Endothelial cell of umbilical vein (primary cell): Measurements from ENCODE around the gene PKNOX1. TPM values are rescaled to one million over a fixed set of nuclear protein-coding genes. Genes with fewer than 3 reads are reported as not detected.

Experiments
- BruUV-seq: library from RNA; stranded (reverse); fragments of 400-500 nt; replicated peaks from 2 replicates; lab custom pipeline; 2021; lab: Mats Ljungman, UMichigan
- CTCF ChIA-PET: fragments of 300-600, 350-600 bp; sonication (Branson Sonifier 250); formaldehyde crosslinking; loops from one replicate; lab custom pipeline; 2021; ENCODE audit warnings: antibody characterized with exemption, inconsistent platforms; lab: Charles Lee
- POLR2A ChIA-PET: fragments of 300-600, 350-600 bp; sonication (Branson Sonifier 250); formaldehyde crosslinking; loops from one replicate; lab custom pipeline; 2021; ENCODE audit warnings: antibody characterized with exemption, inconsistent platforms; lab: Charles Lee
- DNase-seq: peaks from one replicate; pipeline ENCODE4 v3.0.0-alpha.2; 2011; ENCODE audit warnings: low read depth, low spot score
- FAIRE-seq: peaks from 2 replicates; lab custom pipeline; 2011; peaks lifted over from hg19 to GRCh38; lab: Jason Lieb, UNC
- H2AFZ ChIP-seq: 2 replicates; pipeline ENCODE4 v1.6.0; 2012; ENCODE audit warnings: low read depth, low read length, control low read depth, inconsistent platforms
- H3K27ac ChIP-seq: 2 replicates; pipeline ENCODE4 v1.5.1; 2011; ENCODE audit warnings: low read depth, mild to moderate bottlenecking, control low read depth, low read length, moderate library complexity; ENCODE audit not compliant: insufficient read depth
- H3K27me3 ChIP-seq, 2 experiments: 2 replicates each; pipeline versions ENCODE4 v1.6.0 to v1.6.1; 2011; ENCODE audit warnings: low read length in 2 of 2, mixed read lengths in 1 of 2; ENCODE audit not compliant: control insufficient read depth in 2 of 2, insufficient read depth in 2 of 2
- H3K36me3 ChIP-seq, 2 experiments: 2 replicates in 1 of 2; 3 replicates in 1 of 2; pipeline ENCODE4 v1.5.1; 2011; ENCODE audit warnings: low read length in 2 of 2, mild to moderate bottlenecking in 1 of 2, moderate library complexity in 1 of 2; ENCODE audit not compliant: control insufficient read depth in 2 of 2, insufficient read depth in 2 of 2; ENCODE audit errors: extremely low read depth in 1 of 2
- H3K4me1 ChIP-seq: 3 replicates; pipeline ENCODE4 v1.5.1; 2011; ENCODE audit warnings: mild to moderate bottlenecking, low read length; ENCODE audit not compliant: control insufficient read depth, insufficient read depth; ENCODE audit errors: extremely low read depth
- H3K4me2 ChIP-seq: 2 replicates; pipeline ENCODE4 v1.6.1; 2011; ENCODE audit warnings: low read length, control low read depth, mixed read lengths; ENCODE audit not compliant: insufficient read depth
- H3K4me3 ChIP-seq, 3 experiments: fragments of 200-600 bp in 1 of 3; sonication (generic), shearing (Covaris generic) in 1 of 3; replicated peaks in 1 of 3; 2 replicates each; pipeline ENCODE4 v1.5.1; 2011 to 2016; ENCODE audit warnings: control low read depth in 3 of 3, low read length in 3 of 3, mild to moderate bottlenecking in 2 of 3, inconsistent platforms in 1 of 3, low read depth in 1 of 3, moderate library complexity in 1 of 3; ENCODE audit not compliant: insufficient read depth in 1 of 3
- H3K79me2 ChIP-seq: 2 replicates; pipeline ENCODE4 v1.6.0; 2012; ENCODE audit warnings: low read length, inconsistent platforms; ENCODE audit not compliant: control insufficient read depth, insufficient read depth
- H3K9ac ChIP-seq: replicated peaks from 2 replicates; pipeline ENCODE3; 2011; ENCODE audit warnings: low read length, control low read depth; ENCODE audit not compliant: insufficient read depth; ENCODE audit errors: extremely low read depth
- H3K9me1 ChIP-seq: replicated peaks from 3 replicates; pipeline ENCODE4 v1.6.0; 2011; ENCODE audit warnings: mild to moderate bottlenecking, low read length; ENCODE audit not compliant: control insufficient read depth, insufficient read depth; ENCODE audit errors: extremely low read depth
- H3K9me3 ChIP-seq: replicated peaks from 2 replicates; pipeline ENCODE4 v1.5.1; 2012; ENCODE audit warnings: low read length, inconsistent platforms; ENCODE audit not compliant: control insufficient read depth, insufficient read depth
- H4K20me1 ChIP-seq: replicated peaks from 2 replicates; pipeline ENCODE3; 2011; ENCODE audit warnings: mild to moderate bottlenecking, low read length; ENCODE audit not compliant: control insufficient read depth, insufficient read depth; ENCODE audit errors: extremely low read depth
- CTCF ChIP-seq, 2 donors: IDR thresholded peaks; 1 replicate in 1 of 2; 2 replicates in 1 of 2; pipeline ENCODE4 v1.5.1; 2011; ENCODE audit warnings: low read length in 2 of 2, mild to moderate bottlenecking in 2 of 2, moderate library complexity in 2 of 2, control low read depth in 1 of 2, inconsistent platforms in 1 of 2, low read depth in 1 of 2; ENCODE audit not compliant: insufficient read depth in 1 of 2; ENCODE audit errors: extremely low read depth in 1 of 2
- EZH2 ChIP-seq: IDR thresholded peaks from 2 replicates; pipeline ENCODE4 v1.6.1; 2012; ENCODE audit warnings: borderline replicate concordance, low read depth, mild to moderate bottlenecking, moderate library complexity, low read length, inconsistent platforms; ENCODE audit not compliant: severe bottlenecking
- FOS ChIP-seq: IDR thresholded peaks from 2 replicates; pipeline ENCODE4 v1.6.1; 2011; ENCODE audit warnings: mild to moderate bottlenecking, low read length, moderate library complexity, borderline replicate concordance; ENCODE audit not compliant: insufficient read depth
- GATA2 ChIP-seq: IDR thresholded peaks from 2 replicates; pipeline ENCODE4 v1.7.0; 2011; ENCODE audit warnings: low read depth, mild to moderate bottlenecking, moderate library complexity, mixed read lengths, low read length; ENCODE audit not compliant: insufficient read length, insufficient read depth
- JUN ChIP-seq: IDR thresholded peaks from 2 replicates; pipeline ENCODE4 v1.6.1; 2011; ENCODE audit warnings: borderline replicate concordance, low read depth; ENCODE audit not compliant: insufficient read length, insufficient read depth
- MAX ChIP-seq: IDR thresholded peaks from 2 replicates; pipeline ENCODE4 v1.6.1; 2011; ENCODE audit not compliant: insufficient read depth, insufficient read length
- MYC ChIP-seq: IDR thresholded peaks from one replicate; pipeline ENCODE4 v1.6.1; 2011; ENCODE audit warnings: mild to moderate bottlenecking, low read depth, low read length
- POLR2AphosphoS5 ChIP-seq: IDR thresholded peaks from 2 replicates; pipeline ENCODE4 v1.6.1; 2012; ENCODE audit warnings: low read depth, mild to moderate bottlenecking, control low read depth, low read length, moderate library complexity; ENCODE audit not compliant: insufficient read depth
- dilution Hi-C: fragments of 300-500 bp; cut with MboI; formaldehyde crosslinking; loops from one replicate; pipeline ENCODE4 v1.15.0; 2019; ENCODE audit warnings: low sequenced_read_pairs; ENCODE audit not compliant: extremely low pct_ligation_motif_present
- intact Hi-C: fragments of 100-400 bp; cut with micrococcal nuclease; formaldehyde crosslinking; loops from one replicate; pipeline ENCODE4 v1.10.0; 2022
- polyA plus RNA-seq, 4 experiments: library from polyadenylated mRNA; depleted of rRNA in 3 of 4; stranded (reverse) in 3 of 4; unstranded in 1 of 4; fragments of >200 nt; gene quantifications; 2 replicates each; pipeline versions ENCODE4 v1.2.1 to v1.2.3, GENCODE V29; 2011 to 2012; ENCODE audit warnings: missing spikeins in 1 of 4
- total RNA-seq: library from RNA; stranded (reverse); gene quantifications from 2 replicates; pipeline ENCODE4 v1.2.3, GENCODE V29; 2021

PKNOX1 gene
- total and polyA plus RNA-seq, 2 donors (not counting 3 experiments of a cell fraction or from before 2014, with no cell fraction given), result 16.6 to 23.6 TPM

GRCh38 chr21:43018519-43018918 lies 44.2 kb downstream of the PKNOX1 start:
- intact Hi-C loops, result no loop called here
- Histone ChIP-seq H2AFZ (no peak overlapping the region), H3K9me1 (no peaks in the 10 kb centered on the region), H3K27me3 (no peaks in the 10 kb centered on the region), H3K4me2 (no peak overlapping the region), H3K36me3 (peaks cover 0 to 11% of the 10 kb centered on the region in 2 experiments), H3K9me3 (no peaks in the 10 kb centered on the region), H3K4me3 (no peak overlapping the region), H3K4me1 (no peaks in the 10 kb centered on the region), H3K9ac (no peak overlapping the region), H3K79me2 (no peaks in the 10 kb centered on the region), H3K27ac (no peak overlapping the region), H4K20me1 (no peaks in the 10 kb centered on the region)
- ChIA-PET POLR2A (no interaction called here), CTCF (no interaction called here)
- DNase-seq (no peak), FAIRE-seq (no peak)
- no TSS peak for BruUV-seq
- TF ChIP-seq JUN, result no peak
- TF ChIP-seq GATA2, result no peak
- TF ChIP-seq POLR2AphosphoS5, result no peak
- no peak for TF ChIP-seq CTCF (IDR thresholded peaks at IDR 0.05; ENCODE audit: extremely low read depth in 1 of 2, insufficient read depth in 1 of 2, low read depth in 1 of 2, low read length in 2 of 2)
- TF ChIP-seq MAX, result no peak
- no peak for TF ChIP-seq MYC
- TF ChIP-seq FOS, result no peak
- no peak for TF ChIP-seq EZH2
- dilution Hi-C loops, result no loop called here
